Thyroid gland (tissue), 4 donors: ENCODE results near the gene ODAD3.

Experiments
- CTCF ChIP-seq, 6 experiments: fragments of 200-600 bp in 3 of 6; fragments of 450-650 bp in 3 of 6; sonication (generic) in 3 of 6; IDR thresholded peaks; one replicate each; pipeline ENCODE4 v1.5.1; 2016 to 2019; ENCODE audit warnings: antibody characterized with exemption in 6 of 6, mild to moderate bottlenecking in 2 of 6, inconsistent platforms in 1 of 6, moderate library complexity in 1 of 6
- POLR2A ChIP-seq, 2 donors: fragments of 450-650 bp; IDR thresholded peaks; one replicate each; pipeline ENCODE4 v1.6.1; 2017; ENCODE audit warnings: antibody characterized with exemption in 2 of 2, mild to moderate bottlenecking in 2 of 2, moderate library complexity in 1 of 2

- no peak for TF ChIP-seq POLR2A (IDR thresholded peaks at IDR 0.05)
- no peak for TF ChIP-seq CTCF (IDR thresholded peaks at IDR 0.05)
These were observed 22.2 kb upstream of the ODAD3 start for GRCh38 chr19:11457115-11457514.
